Activated CD4-positive, alpha-beta T cell treated with anti-CD3 and anti-CD28 coated beads, Interleukin-2, amount 10 ng/mL, durations not matched to agents 7 days and 5 days (primary cell): ENCODE measurements around the gene ST3GAL6. TPM values are rescaled to one million over a fixed set of nuclear protein-coding genes. Genes with fewer than 3 reads are reported as not detected.

Source experiments
- CTCF ChIA-PET: fragments of 350-600 bp; sonication (Branson Sonifier 250); formaldehyde crosslinking; loops from one replicate; lab custom pipeline; 2021; ENCODE audit warnings: antibody characterized with exemption; lab: Charles Lee
- POLR2A ChIA-PET: fragments of 350-600 bp; sonication (Branson Sonifier 250); formaldehyde crosslinking; loops from one replicate; lab custom pipeline; 2021; ENCODE audit warnings: antibody characterized with exemption; lab: Charles Lee
- DNase-seq: peaks from one replicate; pipeline ENCODE4 v3.0.0-alpha.2; 2020
- H3K27ac Mint-ChIP-seq: one replicate; pipeline ENCODE4 v1.8.0; 2021; ENCODE audit warnings: mild to moderate bottlenecking, moderate library complexity, mixed read lengths
- H3K27me3 Mint-ChIP-seq: one replicate; pipeline ENCODE4 v1.8.0; 2021; ENCODE audit warnings: mixed read lengths
- H3K36me3 Mint-ChIP-seq: one replicate; pipeline ENCODE4 v1.8.0; 2021; ENCODE audit warnings: low read depth, mixed read lengths
- H3K4me1 Mint-ChIP-seq: one replicate; pipeline ENCODE4 v1.8.0; 2021; ENCODE audit warnings: mixed read lengths
- H3K4me3 Mint-ChIP-seq: one replicate; pipeline ENCODE4 v1.8.0; 2021; ENCODE audit warnings: mild to moderate bottlenecking, moderate library complexity, mixed read lengths
- H3K9me3 Mint-ChIP-seq: one replicate; pipeline ENCODE4 v1.8.0; 2021; ENCODE audit warnings: mixed read lengths
- total RNA-seq, 2 experiments: library from RNA; stranded (reverse); gene quantifications; one replicate each; pipeline ENCODE4 v1.2.3, GENCODE V29; 2021

Gene ST3GAL6, protein sequence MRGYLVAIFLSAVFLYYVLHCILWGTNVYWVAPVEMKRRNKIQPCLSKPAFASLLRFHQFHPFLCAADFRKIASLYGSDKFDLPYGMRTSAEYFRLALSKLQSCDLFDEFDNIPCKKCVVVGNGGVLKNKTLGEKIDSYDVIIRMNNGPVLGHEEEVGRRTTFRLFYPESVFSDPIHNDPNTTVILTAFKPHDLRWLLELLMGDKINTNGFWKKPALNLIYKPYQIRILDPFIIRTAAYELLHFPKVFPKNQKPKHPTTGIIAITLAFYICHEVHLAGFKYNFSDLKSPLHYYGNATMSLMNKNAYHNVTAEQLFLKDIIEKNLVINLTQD
- under 1 TPM; 0.07 to 0.08 TPM for total RNA-seq

DNA sequence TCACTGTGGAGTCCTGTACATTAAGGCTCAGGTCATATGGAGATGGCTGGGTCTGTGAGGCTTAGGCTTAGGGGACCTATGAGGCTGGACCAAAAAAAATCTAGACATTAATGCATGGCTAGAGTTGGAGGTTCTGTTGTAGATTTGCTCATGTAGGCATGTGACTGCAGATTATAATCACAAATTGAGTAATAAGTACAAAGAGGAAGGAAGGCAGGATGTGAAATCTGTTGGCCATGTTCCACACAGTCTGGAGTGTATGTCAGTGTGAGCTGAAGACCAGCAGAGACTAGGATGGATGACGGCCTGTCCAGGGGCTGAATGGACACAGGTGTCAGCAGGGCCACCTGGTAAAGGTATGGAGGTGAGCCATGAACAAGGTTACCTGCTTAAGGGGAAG, at the start of gene ST3GAL6:
TSS of gene ST3GAL6 (plus strand) at position 265 of the 400 bp plus-strand sequence. CDS start 5,101 bp downstream, outside the sequence.
- DNase-seq = no peak
- H3K27ac Mint-ChIP-seq = no peak within 1 kb of the TSS
- peaks cover 13% of the 10 kb centered on the region for H3K4me1 Mint-ChIP-seq
- CTCF ChIA-PET = no interaction called here
- peaks cover 30% of the 10 kb centered on the region for H3K27me3 Mint-ChIP-seq
- POLR2A ChIA-PET = no interaction called here
- H3K36me3 Mint-ChIP-seq = no peaks in the 10 kb centered on the region
- no peak within 1 kb of the TSS for H3K4me3 Mint-ChIP-seq
- no peaks in the 10 kb centered on the region for H3K9me3 Mint-ChIP-seq

DNA sequence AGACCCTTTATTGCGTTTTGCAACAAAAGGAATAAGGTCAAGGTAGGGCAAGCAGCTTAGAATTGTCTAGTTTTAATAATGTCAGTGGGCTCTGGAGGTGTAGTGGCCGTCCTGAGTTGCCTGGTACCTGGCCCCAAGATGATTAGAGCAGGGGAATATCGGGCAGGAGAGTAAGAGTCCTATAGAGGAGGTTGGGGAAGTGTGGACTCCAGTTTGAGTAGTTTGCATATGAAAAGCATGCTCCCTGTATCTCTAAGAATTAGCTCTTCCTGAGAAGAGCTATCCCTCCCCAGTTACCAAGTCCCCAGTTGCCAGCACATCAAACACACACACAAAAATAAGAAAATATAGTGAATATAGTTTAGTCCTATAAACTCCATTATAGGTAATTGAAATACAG, 49.2 kb upstream of the ST3GAL6 start:
- Mint-ChIP-seq H3K4me3 (no peak overlapping the region), H3K4me1 (no peaks in the 10 kb centered on the region), H3K27ac (no peak overlapping the region), H3K36me3 (no peaks in the 10 kb centered on the region), H3K9me3 (no peaks in the 10 kb centered on the region), H3K27me3 (peaks cover 4% of the 10 kb centered on the region)
- CTCF ChIA-PET = no interaction called here
- POLR2A ChIA-PET = no interaction called here
- no peak for DNase-seq

DNA sequence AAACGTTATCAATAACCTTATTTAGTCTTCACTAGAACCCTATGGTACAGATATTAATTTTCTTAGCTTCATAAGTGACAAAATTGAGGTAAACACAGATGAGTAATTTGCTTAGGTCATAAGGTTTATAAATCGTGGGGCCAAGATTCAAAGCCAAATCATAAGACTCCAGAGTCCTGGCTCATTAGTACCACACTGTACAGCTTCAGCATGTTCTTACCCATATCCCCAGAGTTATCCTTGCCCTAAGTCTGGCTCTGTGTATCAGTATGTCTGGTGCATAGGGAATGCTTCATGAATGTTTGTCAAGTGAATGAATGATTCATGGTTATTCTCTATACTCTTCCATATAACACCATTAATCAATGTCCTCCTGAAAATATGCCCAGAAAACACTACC, 45.6 kb upstream of the ST3GAL6 start:
- CTCF ChIA-PET = interaction anchor here (0.6 kb wide), 1 partner anchor 373 kb away, joined by 3 read pairs; no protein-coding TSS in a partner anchor
- no peak overlapping the region for H3K4me3 Mint-ChIP-seq

DNA sequence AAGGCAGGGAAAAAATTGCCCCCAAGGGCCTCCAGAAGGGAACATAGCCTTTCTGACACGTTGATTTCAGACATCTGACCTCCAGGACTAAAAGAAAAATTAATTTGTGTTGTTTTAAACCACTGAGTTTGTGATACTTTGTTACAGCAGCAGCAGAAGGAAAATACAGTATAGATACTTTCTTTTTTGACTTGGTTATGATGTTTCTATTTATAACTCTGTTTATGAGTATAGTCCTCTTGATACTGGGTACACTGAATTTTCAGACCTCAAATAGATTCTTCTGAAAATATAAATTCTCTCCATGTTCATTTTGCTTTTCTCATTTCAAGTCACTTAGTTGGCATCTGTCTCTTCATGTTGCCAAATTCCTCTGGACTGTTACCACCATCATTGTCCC, 44.4 kb upstream of the ST3GAL6 start:
- Mint-ChIP-seq H3K27me3 (peaks cover 8% of the 10 kb centered on the region), H3K4me3 (no peak overlapping the region), H3K27ac (no peak overlapping the region), H3K4me1 (no peaks in the 10 kb centered on the region), H3K36me3 (no peaks in the 10 kb centered on the region), H3K9me3 (no peaks in the 10 kb centered on the region)
- no peak for DNase-seq
- CTCF ChIA-PET = no interaction called here
- POLR2A ChIA-PET = no interaction called here

More for the DNA sequence above, 45.6 kb upstream of the ST3GAL6 start:
- no peak overlapping the region for H3K27ac Mint-ChIP-seq
- no peaks in the 10 kb centered on the region for H3K9me3 Mint-ChIP-seq
- H3K27me3 Mint-ChIP-seq = peaks cover 6% of the 10 kb centered on the region
- H3K36me3 Mint-ChIP-seq = no peaks in the 10 kb centered on the region
- H3K4me1 Mint-ChIP-seq = no peaks in the 10 kb centered on the region
- POLR2A ChIA-PET = no interaction called here
- no peak for DNase-seq

DNA sequence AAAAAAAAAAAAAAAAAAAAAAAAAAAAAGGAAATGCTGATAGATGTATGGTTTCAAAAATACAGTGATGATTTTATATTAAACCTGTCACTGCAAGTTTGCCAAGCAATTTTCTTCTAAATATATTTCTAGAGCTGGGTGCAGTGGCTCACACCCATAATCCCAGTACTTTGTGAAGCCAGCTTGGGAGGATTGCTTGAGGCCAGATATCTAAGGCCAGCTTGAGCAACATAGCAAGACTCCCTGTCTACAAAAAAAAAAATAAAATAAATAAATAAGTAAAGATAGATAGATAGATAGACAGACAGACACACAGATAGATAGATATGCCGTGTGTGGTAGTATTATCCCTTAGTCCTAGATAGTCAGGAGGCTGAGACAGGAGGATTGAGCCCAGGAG, 41.4 kb upstream of the ST3GAL6 start:
- no peak for DNase-seq
- no peak overlapping the region for H3K4me3 Mint-ChIP-seq
- CTCF ChIA-PET = no interaction called here
- H3K36me3 Mint-ChIP-seq = no peaks in the 10 kb centered on the region
- no peaks in the 10 kb centered on the region for H3K4me1 Mint-ChIP-seq
- H3K27me3 Mint-ChIP-seq = peaks cover 19% of the 10 kb centered on the region
- H3K27ac Mint-ChIP-seq = no peak overlapping the region
- POLR2A ChIA-PET = no interaction called here
- no peaks in the 10 kb centered on the region for H3K9me3 Mint-ChIP-seq

DNA sequence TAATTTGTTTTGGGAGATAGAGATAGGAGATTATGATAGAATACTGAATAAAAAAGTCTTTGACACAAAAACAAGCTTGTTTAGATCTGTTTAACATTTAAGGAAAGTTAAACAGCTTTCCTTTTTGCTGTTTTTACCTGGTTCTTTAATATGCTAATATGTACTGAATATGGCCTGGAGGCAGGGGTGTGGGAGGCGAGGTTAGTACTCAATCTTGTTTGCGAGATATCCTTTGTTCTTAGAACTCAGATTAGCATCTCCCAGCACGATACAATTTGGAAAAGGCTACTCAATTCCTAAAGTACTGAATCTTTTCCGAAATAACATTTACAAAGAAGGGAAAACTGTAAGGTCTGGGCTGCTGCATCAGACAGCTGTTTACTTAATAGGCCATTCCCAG, 40.8 kb upstream of the ST3GAL6 start:
- H3K36me3 Mint-ChIP-seq = no peaks in the 10 kb centered on the region
- CTCF ChIA-PET = no interaction called here
- POLR2A ChIA-PET = no interaction called here
- no peaks in the 10 kb centered on the region for H3K9me3 Mint-ChIP-seq
- H3K27ac Mint-ChIP-seq = no peak overlapping the region
- H3K4me1 Mint-ChIP-seq = no peaks in the 10 kb centered on the region
- H3K27me3 Mint-ChIP-seq = peaks cover 25% of the 10 kb centered on the region
- no peak for DNase-seq
- no peak overlapping the region for H3K4me3 Mint-ChIP-seq

DNA sequence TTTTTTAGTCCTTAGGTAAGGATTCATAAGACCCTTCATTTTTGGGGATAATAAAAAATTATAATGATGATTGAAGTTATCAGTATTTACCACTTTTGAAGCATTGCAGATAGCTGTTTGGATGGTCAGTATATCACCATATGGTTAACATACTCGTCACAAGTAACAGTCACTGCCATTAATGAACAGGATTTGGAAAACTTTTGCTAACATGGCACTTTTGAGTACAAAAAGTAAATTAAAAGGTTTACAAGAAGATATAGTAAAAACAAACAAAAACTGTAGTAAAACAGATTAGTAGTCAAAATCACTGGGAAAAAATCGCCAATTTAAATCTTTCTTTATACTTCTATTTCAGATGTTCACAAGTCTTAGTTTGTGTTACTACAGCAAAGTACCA, 37.8 kb upstream of the ST3GAL6 start:
- ChIA-PET POLR2A (no interaction called here), CTCF (no interaction called here)
- Mint-ChIP-seq H3K36me3 (no peaks in the 10 kb centered on the region), H3K27me3 (peaks cover 38% of the 10 kb centered on the region), H3K4me3 (no peak overlapping the region), H3K9me3 (no peaks in the 10 kb centered on the region), H3K27ac (no peak overlapping the region), H3K4me1 (no peaks in the 10 kb centered on the region)
- no peak for DNase-seq

DNA sequence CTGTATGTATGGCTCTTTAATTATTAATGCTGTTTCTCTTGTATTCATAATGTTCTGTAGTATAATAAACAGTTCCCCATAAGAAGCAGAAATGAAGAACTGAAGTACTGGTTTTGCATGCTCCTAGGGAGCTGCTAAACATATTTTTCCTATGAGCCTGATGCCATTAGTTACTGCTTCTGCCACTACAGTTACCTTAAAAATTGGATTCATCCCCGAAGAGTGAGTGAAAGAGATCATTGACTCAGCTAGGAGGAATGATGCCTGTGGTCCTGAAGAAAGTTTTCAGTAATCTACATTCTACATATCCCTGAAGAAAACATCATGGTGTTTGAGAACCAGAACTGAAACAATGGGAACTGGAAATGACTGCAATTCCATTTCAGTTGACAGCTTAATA, 37.1 kb upstream of the ST3GAL6 start:
- CTCF ChIA-PET = no interaction called here
- no peaks in the 10 kb centered on the region for H3K9me3 Mint-ChIP-seq
- H3K4me1 Mint-ChIP-seq = no peaks in the 10 kb centered on the region
- no peaks in the 10 kb centered on the region for H3K36me3 Mint-ChIP-seq
- no peak overlapping the region for H3K4me3 Mint-ChIP-seq
- no peak for DNase-seq
- POLR2A ChIA-PET = no interaction called here
- H3K27ac Mint-ChIP-seq = no peak overlapping the region
- peaks cover 42% of the 10 kb centered on the region for H3K27me3 Mint-ChIP-seq

DNA sequence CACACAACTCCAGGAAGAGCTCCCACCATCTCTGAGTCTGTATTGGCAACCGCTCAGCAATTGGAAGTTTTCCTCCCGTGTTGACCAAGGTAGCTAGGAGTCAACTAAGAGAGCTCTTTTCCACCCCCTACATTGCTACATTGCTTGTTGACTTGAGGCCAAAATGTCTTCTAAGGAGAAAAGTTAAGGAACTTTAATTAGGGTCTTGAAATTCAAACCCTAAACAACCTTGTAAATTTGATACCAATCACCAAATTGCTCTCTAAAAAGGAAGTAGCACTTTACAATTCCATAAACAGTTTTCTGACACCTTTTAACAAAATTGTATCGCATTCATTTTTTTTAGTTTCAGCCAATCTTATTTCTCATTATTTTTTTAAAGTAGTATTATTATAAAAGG, 35.5 kb upstream of the ST3GAL6 start:
- Mint-ChIP-seq H3K4me1 (peaks cover 4% of the 10 kb centered on the region), H3K27me3 (peaks cover 52% of the 10 kb centered on the region), H3K4me3 (no peak overlapping the region), H3K36me3 (no peaks in the 10 kb centered on the region), H3K9me3 (no peaks in the 10 kb centered on the region), H3K27ac (no peak overlapping the region)
- ChIA-PET CTCF (no interaction called here), POLR2A (no interaction called here)
- DNase-seq = no peak

DNA sequence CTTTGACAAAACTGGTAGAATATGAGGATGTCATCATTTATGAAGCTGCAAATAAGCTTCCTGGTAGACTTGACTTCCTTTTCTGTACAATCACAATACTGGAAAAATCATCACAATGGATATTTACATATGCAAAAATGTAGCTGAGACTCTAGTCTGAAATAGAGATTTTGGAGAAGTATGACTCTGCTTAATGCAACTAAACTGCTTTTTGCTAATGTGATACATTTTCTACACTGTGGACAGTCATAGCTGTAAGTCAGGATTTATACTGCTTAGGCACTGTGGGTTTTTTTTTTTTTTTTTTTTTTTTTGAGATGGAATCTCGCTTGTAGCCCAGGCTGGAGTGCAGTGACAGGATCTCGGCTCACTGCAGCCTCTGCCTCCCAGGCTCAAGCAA, 34.5 kb upstream of the ST3GAL6 start:
- DNase-seq = no peak
- no peak overlapping the region for H3K27ac Mint-ChIP-seq
- peaks cover 10% of the 10 kb centered on the region for H3K4me1 Mint-ChIP-seq
- CTCF ChIA-PET = interaction anchor here (0.6 kb wide), 1 partner anchor 14 kb away, joined by 3 read pairs; no protein-coding TSS in a partner anchor
- POLR2A ChIA-PET = interaction anchor here (0.6 to 0.7 kb wide), 2 partner anchors 96 to 339 kb away, joined by 3 to 4 read pairs; no protein-coding TSS in a partner anchor
- peaks cover 55% of the 10 kb centered on the region for H3K27me3 Mint-ChIP-seq
- H3K9me3 Mint-ChIP-seq = no peaks in the 10 kb centered on the region
- no peak overlapping the region for H3K4me3 Mint-ChIP-seq
- no peaks in the 10 kb centered on the region for H3K36me3 Mint-ChIP-seq

DNA sequence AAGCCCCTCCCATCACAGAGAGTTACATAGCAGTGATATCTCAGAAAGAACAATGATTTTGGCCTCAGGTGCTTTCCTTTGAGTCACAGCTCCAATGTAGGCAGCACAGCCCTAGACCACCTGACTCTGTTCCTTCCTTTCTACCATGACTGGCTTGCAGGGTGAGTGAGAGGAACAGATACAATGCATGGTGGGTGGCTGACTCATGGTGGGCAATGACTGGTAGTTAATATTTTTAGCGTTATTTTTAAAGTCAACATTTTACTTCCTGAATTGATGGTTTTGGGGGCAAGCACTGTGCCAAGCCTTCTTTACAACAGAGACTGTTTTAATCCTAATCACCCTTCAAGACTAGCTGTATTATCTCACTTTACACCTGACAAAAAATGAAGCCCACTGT, 32.8 kb upstream of the ST3GAL6 start:
- Mint-ChIP-seq H3K4me3 (no peak overlapping the region), H3K36me3 (no peaks in the 10 kb centered on the region), H3K27ac (no peak overlapping the region), H3K9me3 (no peaks in the 10 kb centered on the region), H3K4me1 (peaks cover 17% of the 10 kb centered on the region), H3K27me3 (peaks cover 64% of the 10 kb centered on the region)
- ChIA-PET POLR2A (no interaction called here), CTCF (no interaction called here)
- DNase-seq = no peak

DNA sequence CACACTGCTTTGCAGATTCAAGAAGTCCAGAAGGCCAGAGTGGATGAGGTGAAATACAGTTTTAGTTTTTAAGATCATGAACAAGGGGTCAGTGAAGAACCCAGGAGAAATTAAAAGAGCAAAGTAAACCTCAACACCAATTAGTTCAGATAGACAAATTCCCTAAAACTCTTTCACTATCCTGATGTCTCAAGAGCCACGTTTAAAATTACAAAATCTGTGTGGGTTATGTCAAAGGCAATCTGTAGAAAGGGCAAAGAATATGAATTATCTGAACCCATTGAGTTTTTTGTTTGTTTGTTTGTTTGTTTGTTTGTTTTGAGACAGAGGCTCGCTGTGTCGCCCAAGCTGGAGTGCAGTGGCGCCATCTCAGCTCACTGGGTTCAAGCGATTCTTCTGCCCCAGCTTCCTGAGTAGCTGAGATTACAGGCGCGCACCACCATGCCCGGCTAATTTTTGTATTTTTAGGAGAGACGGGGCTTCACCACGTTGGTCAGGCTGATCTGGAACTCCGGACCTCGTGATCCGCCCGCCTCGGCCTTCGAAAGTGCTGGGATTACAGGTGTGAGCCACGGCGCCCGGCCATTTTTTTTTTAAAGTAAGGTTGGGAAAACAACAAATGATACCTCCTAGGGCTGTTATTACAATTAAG, 32.1 kb upstream of the ST3GAL6 start:
- no peak overlapping the region for H3K4me3 Mint-ChIP-seq
- H3K36me3 Mint-ChIP-seq = no peaks in the 10 kb centered on the region
- H3K27me3 Mint-ChIP-seq = peaks cover 68% of the 10 kb centered on the region
- DNase-seq = no peak
- POLR2A ChIA-PET = no interaction called here
- no peak overlapping the region for H3K27ac Mint-ChIP-seq
- H3K9me3 Mint-ChIP-seq = no peaks in the 10 kb centered on the region
- H3K4me1 Mint-ChIP-seq = peaks cover 17% of the 10 kb centered on the region
- CTCF ChIA-PET = no interaction called here

DNA sequence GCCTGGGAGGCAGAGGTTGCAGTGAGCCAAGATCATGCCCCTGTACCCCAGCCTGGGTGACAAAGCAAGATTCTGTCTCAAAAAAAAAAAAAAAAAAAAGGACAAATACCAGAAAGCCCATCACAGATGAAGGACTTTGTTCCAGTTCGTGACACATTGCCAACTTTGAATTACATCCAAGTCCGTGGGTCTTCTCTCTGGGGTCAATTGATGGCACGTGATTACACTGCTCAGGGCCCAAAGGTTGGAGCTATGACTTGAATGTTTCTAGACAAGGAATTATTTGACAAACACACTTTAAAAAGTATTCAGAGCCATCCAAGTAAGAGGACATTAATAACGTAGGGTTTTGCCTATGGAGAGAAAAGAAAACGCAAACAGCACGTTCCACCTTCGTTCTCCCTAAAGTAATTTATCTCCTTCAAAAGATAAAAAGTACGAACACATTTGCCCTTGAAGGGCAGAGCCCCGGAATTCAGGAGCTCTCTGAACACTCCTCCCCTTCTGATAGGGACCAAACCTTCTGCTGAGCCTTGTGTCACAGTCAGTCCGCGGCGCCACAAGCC, 31.3 kb upstream of the ST3GAL6 start:
- H3K4me3 Mint-ChIP-seq = peak overlapping the region; percentile 71
- H3K4me1 Mint-ChIP-seq = peaks cover 17% of the 10 kb centered on the region
- H3K27ac Mint-ChIP-seq = no peak overlapping the region
- ChIA-PET CTCF (no interaction called here), POLR2A (no interaction called here)
- DNase-seq = no peak
- peaks cover 72% of the 10 kb centered on the region for H3K27me3 Mint-ChIP-seq
- no peaks in the 10 kb centered on the region for H3K36me3 Mint-ChIP-seq
- H3K9me3 Mint-ChIP-seq = no peaks in the 10 kb centered on the region
